Activated CD4-positive, alpha-beta T cell treated with anti-CD3 and anti-CD28 coated beads, Interleukin-2, amount 50 U/mL, for 4 hours (primary cell): ENCODE results near the gene CTSW.
"Not testable (repeated sequence)": the region's sequence is repeated elsewhere in the genome, so short reads cannot be mapped to it uniquely, and the experiment has no call there.

Experiments
- DNase-seq, 2 experiments: peaks; one replicate each; pipeline ENCODE4 v3.0.0-alpha.2; 2020

The CTSW gene

GRCh38 chr11:65879617-65880016 is at the start of gene CTSW:
Gene CTSW, plus strand, starts transcription at chr11:65879837. Its CDS starts 18 bp downstream, at chr11:65879855.
- DNase-seq = no peak

GRCh38 chr11:65832231-65832630 is 47.4 kb upstream of the CTSW start:
- DNase-seq = not testable (repeated sequence)

GRCh38 chr11:65833297-65834030 is 46.2 kb upstream of the CTSW start, which contains the start of gene SNX32:
Gene SNX32, plus strand, starts transcription at chr11:65833963. Its CDS starts 103 bp downstream, at chr11:65834066.
- DNase-seq = peak; percentile 94

DNA sequence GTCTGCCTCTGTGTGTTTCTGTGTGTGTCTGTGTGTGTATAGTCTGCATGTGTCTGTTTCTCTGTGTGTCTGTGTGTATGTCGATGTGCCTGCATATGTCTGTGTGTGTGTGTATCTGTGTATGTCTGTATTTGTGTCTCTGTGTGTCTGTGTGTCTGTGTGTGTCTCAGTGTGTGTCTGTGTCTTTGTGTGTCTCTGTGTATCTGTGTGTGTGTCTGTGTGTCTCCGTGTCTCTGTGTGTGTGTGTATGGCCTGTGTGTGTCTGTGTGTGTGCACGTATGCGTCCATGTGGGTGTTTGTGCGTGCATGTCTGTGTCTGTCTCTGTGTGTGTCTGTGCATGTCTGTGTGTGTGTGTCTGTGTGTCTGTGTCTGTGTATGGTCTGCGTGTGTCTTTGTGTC is 45.4 kb upstream of the CTSW start:
- no peak for DNase-seq

DNA sequence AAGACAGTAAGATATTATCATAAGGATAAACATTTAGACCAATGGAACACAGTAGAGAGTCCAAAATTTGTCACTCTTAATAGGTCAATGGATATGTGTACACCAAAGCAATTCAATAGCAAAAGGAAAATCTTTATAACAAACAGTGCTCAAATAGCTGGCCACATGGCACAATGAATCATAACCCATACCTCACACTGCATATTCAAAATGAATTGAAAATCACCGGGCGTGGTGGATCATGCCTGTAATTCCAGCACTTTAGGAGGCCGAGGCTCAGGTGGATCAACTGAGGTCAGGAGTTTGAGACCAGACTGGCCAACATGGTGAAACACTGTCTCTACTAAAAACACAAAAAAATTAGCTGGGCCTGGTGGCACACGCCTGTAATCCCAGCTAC is 37.5 kb upstream of the CTSW start:
- no peak for DNase-seq

GRCh38 chr11:65843811-65844210 is 35.8 kb upstream of the CTSW start:
- DNase-seq = no peak

DNA sequence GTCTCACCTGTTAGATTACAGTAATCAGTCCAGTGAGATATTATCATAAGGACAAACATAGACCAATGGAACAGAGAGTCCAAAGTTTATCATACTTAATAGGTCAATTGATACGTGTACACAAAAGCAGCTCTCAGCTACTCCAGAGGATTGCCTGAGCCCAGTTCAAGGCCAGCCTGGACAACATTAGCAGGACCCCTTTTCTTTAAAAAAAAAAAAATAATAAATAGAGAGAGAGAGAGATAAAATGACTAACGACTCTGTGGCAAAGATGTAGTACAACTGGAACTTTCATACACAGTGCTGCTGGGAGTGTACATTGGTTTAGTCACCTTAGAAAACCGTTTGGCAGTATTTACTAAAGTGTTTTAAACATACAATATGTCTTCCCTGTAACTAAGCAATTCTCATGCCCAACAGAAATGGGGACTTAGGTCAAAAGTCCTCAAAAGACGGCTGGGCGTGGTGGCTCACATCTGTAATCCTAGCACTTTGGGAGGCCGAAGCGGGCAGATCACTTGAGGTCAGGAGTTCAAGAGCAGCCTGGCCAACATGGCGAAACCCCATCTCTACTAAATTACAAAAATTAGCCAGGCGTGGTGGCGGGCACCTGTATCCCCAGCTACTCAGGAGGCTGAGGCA is 35.3 kb upstream of the CTSW start:
- no peak for DNase-seq

GRCh38 chr11:65847746-65848145 is 31.9 kb upstream of the CTSW start:
- DNase-seq = no peak

DNA sequence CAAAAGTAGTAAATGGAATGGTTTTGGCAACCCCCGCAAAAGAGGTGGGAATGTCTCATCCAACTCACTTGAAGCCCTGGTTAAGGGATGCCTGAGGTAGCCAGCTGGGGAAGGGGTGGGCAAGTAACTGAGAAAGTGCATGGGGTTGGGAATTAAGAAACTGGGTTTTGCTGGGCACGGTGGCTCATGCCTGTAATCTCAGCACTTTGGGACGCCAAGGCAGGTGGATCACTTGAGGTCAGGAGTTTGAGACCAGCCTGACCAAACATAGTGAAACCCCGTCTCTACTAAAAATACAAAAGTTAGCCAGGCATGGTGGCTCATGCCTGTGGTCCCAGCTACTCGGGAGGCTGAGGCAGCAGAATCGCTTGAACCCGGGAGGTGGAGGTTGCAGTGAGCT is 30.9 kb upstream of the CTSW start:
- not testable (repeated sequence) for DNase-seq

DNA sequence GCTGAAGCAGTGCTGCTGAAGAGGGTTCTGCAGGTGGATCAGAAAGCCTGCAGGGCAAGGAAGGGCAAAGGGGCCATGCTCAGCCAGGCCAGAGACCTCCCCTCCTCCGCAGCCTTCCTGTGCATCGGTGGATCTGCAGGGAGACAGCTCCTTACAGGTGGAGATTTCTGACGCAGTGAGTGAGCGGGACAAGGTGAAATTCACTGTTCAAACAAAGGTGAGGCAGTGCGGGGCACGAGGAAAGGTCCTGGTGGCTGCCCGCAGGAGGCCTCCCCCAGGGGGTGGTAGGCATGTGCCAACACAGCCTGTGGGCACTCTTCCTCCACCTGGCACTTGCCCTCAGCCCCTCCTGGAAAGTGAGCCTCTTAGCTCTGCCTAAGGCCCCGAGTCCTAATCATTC is 30.3 kb upstream of the CTSW start:
- no peak for DNase-seq

- no peak for DNase-seq
These were observed 29.8 kb upstream of the CTSW start for GRCh38 chr11:65849771-65850216.

DNA sequence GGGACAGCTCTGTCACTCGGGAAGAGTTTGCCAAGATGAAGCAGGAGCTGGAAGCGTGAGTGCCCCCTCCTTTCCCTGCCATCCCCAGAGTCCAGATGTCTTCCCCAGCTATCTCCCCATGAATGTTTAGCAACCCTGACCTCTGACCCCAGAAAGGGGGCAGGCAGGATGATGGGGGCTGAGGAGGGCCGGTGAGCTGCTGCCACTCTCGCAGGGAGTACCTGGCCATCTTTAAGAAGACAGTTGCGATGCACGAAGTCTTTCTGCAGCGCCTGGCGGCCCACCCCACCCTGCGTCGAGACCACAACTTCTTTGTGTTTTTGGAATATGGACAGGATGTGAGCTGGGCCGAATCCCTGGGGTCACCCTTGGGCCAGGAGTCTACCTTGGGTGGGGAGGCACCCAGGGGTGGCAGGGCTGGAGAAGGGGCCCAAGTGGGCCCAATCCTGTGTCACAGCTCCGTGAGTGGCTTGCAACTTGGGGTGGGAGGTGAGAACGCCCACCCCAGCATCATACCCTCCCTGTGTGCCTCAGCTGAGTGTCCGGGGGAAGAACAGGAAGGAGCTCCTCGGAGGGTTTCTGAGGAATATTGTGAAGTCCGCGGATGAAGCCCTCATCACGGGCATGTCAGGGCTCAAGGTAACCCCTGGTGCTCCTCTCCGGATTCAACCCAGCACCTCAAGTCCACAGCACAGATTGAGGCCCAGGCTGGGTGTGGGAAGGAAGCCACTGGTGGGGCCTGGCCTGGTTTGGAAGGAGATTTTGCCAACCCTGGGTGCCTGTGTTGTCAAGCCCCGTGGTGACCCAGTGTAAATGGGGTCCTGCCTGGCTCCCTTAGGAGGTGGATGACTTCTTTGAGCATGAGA is 29.2 kb upstream of the CTSW start:
- DNase-seq = no peak

DNA sequence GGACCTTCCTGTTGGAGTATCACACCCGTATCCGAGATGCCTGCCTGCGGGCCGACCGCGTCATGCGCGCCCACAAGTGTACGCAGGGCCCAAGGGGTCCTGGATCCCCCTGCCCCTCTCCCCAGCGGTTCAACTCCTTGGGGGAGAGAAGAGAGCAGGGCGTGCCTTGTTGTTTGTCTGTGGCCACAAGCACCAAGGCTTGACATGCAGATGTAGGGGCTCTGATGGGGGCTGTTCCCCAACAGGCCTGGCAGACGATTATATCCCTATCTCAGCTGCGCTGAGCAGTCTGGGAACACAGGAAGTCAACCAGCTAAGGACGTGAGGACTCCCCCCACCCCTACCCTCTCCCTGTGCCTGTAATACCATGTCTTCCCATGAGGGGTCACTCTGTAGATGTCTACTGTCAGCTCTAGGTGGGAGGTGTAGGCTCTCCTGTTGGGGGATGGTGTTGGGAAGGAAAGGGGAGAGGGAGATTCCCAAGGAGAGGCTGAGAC is 28.5 kb upstream of the CTSW start:
- DNase-seq = no peak

- DNase-seq = no peak
These were observed 27.7 kb upstream of the CTSW start for GRCh38 chr11:65851811-65852507.

DNA sequence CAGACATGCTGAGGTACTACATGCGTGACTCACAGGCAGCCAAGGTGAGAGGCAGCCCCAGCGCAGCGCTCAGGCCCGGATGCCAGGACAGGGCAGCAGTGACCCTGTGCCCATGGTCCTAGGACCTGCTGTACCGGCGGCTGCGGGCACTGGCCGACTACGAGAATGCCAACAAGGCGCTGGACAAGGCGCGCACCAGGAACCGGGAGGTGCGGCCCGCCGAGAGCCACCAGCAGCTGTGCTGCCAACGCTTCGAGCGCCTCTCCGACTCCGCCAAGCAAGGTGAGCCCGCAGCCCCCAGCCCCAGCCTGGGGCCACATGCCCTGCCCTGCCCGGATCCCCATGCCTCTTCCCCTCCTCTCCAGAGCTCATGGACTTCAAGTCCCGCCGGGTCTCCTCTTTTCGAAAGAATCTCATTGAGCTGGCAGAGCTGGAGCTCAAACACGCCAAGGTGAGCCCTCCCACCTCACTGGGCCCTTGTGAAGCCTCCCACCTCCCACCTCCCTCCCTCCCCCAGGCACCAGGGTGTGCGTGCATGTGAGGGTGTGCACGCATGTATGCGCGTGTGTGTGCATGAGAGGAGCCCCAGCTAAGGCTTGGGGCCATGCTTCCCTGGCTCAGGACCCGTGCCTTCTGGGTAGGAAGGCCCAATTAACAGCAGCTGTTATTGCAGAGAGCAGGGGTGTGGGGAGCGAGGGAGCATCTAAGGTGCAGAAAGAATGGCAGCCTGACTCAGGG is 27.0 kb upstream of the CTSW start:
- no peak for DNase-seq

- no peak for DNase-seq
These were observed 26.2 kb upstream of the CTSW start for GRCh38 chr11:65853246-65853979.

DNA sequence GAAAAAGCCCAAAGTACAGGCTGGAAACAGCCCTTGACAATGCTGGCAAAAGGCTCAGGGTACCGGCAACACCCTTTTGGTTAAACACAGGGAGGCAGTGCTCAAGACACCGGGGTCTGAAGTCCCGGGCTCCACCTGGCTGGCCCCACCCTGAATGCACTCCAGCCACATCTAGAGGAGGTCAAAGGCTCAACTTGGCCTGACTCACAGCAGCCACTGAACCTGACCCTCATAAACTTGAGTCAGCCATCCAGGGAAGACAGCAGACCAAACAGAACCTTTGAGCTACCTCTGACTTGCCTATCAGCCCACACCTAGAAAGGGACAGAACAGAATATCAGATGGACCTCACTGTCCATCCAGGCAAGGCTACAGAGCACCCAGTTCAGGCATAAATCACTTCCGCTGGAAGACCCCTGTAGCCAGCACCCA is 25.5 kb upstream of the CTSW start:
- DNase-seq = no peak

DNA sequence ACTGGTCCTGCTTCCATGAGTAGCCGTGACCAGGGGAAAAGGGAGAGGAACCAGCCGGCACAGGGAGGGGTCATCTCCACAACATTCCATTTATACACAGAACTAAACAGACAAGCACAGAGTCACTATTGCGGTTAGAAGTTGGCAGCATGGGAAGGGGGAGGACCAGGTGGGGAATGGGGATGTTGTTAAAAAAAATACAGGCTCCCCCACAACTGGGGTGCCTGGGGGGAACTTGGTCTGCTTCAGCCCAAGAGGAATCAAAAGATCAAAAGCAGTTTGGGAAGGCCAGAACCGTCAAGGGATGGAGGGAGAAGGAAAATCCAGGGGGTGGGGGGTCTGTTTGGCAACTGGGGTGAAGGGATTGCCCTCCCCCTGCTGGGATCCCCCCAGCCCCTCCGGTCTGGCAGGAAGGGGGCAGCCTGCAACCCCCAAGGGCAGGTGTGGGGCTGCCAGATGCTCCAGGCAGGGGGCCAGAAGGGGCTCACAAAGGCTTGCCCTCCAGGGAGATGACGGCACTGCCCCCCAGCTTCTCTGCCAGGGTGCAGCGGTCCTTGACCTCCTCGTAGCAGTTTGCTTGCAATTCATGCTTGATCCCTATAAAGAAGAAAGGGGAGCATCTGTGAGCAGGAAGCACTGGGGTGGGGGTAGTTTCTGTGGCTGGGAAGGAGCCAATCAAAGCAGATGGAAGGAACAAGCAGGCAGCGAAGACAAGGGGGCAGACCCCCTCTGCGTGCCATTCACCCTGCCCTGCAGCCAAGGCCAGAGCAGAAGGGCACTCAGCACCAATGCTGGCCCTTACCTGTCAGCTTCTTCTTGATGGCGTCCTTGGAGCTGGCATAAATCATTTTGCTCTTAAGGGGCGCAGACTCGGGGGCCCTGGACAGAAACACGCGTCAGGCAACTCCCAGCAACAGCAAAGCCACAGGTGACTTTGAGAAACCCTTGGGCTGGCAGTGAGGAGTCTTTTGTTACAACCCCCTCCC is 24.5 kb upstream of the CTSW start:
- no peak for DNase-seq

- DNase-seq = no peak
These were observed 23.7 kb upstream of the CTSW start for GRCh38 chr11:65855927-65856363.
